HCT116 (cell line): ENCODE results near the gene UAP1. TPM values are rescaled to one million over a fixed set of nuclear protein-coding genes. Genes with fewer than 3 reads are reported as not detected.

ENCODE experiments used
- ATAC-seq: fragments of 200-7000 bp; cut with Tn5 transposase; 2 replicates; pipeline ENCODE4 v1.9.1; 2020; ENCODE audit warnings: mild to moderate bottlenecking, moderate library complexity
- BruUV-seq: library from RNA; stranded (reverse); fragments of 400-500 nt; replicated peaks from 2 replicates; lab custom pipeline; 2021; lab: Mats Ljungman, UMichigan
- CTCF ChIA-PET: fragments of 300-600 bp; sonication (Branson Sonifier 250); formaldehyde crosslinking; loops from one replicate; lab custom pipeline; 2021; ENCODE audit warnings: antibody characterized with exemption; lab: Charles Lee
- POLR2A ChIA-PET: fragments of 300-600, 350-600 bp; sonication (Branson Sonifier 250); formaldehyde crosslinking; loops from one replicate; lab custom pipeline; 2021; ENCODE audit warnings: antibody characterized with exemption; lab: Charles Lee
- RAD21 ChIA-PET, 2 experiments: fragments of 300-600 bp; sonication (Branson Sonifier 250); formaldehyde crosslinking; loops; one replicate each; lab custom pipeline; 2023; ENCODE audit warnings: low total read pairs in 2 of 2; ENCODE audit not compliant: uncharacterized antibody in 2 of 2, unreplicated experiment in 2 of 2, low non-redundant PET in 1 of 2; lab: Charles Lee
- DNase-seq: peaks from one replicate; pipeline ENCODE4 v3.0.0-alpha.2; 2010; ENCODE audit warnings: low read depth, low spot score
- H2AFZ ChIP-seq: fragments of 200-600 bp; shearing (Covaris generic), sonication (generic); 2 replicates; pipeline ENCODE4 v1.6.1; 2017; ENCODE audit warnings: low read depth, mixed run types, mixed read lengths, antibody characterized with exemption, low read length; ENCODE audit not compliant: poor library complexity, severe bottlenecking
- H3K27ac ChIP-seq: 2 replicates; pipeline ENCODE4 v1.5.1; 2012; ENCODE audit warnings: low read depth, low read length
- H3K27me3 ChIP-seq: fragments of 200-600 bp; sonication (generic); 2 replicates; pipeline ENCODE4 v1.6.1; 2016; ENCODE audit warnings: mixed run types, low read length, mixed read lengths; ENCODE audit not compliant: insufficient read depth
- H3K36me3 ChIP-seq, 2 experiments: fragments of 200-500 bp in 1 of 2; fragments of 200-600 bp in 1 of 2; sonication (Bioruptor generic) in 1 of 2; sonication (generic) in 1 of 2; 2 replicates each; pipeline versions ENCODE4 v1.5.1 to v1.6.1; 2014 to 2016; ENCODE audit warnings: low read length in 2 of 2, inconsistent platforms in 1 of 2, mixed read lengths in 1 of 2, mixed run types in 1 of 2; ENCODE audit not compliant: insufficient read depth in 2 of 2, control insufficient read depth in 1 of 2
- H3K4me1 ChIP-seq, 2 experiments: fragments of 200-600 bp in 1 of 2; sonication (generic) in 1 of 2; 2 replicates each; pipeline versions ENCODE4 v1.5.1 to v1.6.1; 2012 to 2017; ENCODE audit warnings: low read length in 2 of 2, inconsistent platforms in 1 of 2, mild to moderate bottlenecking in 1 of 2, mixed read lengths in 1 of 2, mixed run types in 1 of 2, moderate library complexity in 1 of 2; ENCODE audit not compliant: insufficient read depth in 2 of 2, control insufficient read depth in 1 of 2
- H3K4me2 ChIP-seq: fragments of 200-600 bp; sonication (generic); 2 replicates; pipeline ENCODE4 v1.6.1; 2017; ENCODE audit warnings: mixed run types, low read length, mixed read lengths
- H3K4me3 ChIP-seq, 2 experiments: fragments of 200-600 bp in 1 of 2; sonication (generic) in 1 of 2; replicated peaks in 1 of 2; 2 replicates each; pipeline ENCODE4 v1.5.1; 2011 to 2016; ENCODE audit warnings: low read length in 2 of 2, control low read depth in 1 of 2, low read depth in 1 of 2, mild to moderate bottlenecking in 1 of 2, mixed read lengths in 1 of 2, mixed run types in 1 of 2
- H3K79me2 ChIP-seq: fragments of 200-600 bp; sonication (generic); 2 replicates; pipeline ENCODE4 v1.6.1; 2017; ENCODE audit warnings: mild to moderate bottlenecking, mixed run types, low read length, moderate library complexity, mixed read lengths; ENCODE audit not compliant: insufficient read depth
- H3K9ac ChIP-seq: fragments of 200-600 bp; sonication (generic); 2 replicates; pipeline ENCODE4 v1.6.1; 2016; ENCODE audit warnings: low read length, mixed read lengths
- H3K9me2 ChIP-seq: fragments of 200-600 bp; sonication (generic), shearing (Covaris generic); 2 replicates; pipeline ENCODE4 v1.6.1; 2017; ENCODE audit warnings: mixed run types, mild to moderate bottlenecking, moderate library complexity; ENCODE audit not compliant: insufficient read depth
- H3K9me3 ChIP-seq, 2 experiments: fragments of 200-500 bp in 1 of 2; fragments of 200-600 bp in 1 of 2; sonication (Bioruptor generic) in 1 of 2; sonication (generic) in 1 of 2; 2 replicates each; pipeline ENCODE4 v1.6.1; 2014 to 2017; ENCODE audit warnings: low read length in 2 of 2, mixed read lengths in 2 of 2, inconsistent platforms in 1 of 2, low read depth in 1 of 2, mild to moderate bottlenecking in 1 of 2, mixed run types in 1 of 2, moderate library complexity in 1 of 2; ENCODE audit not compliant: control insufficient read depth in 1 of 2, insufficient read depth in 1 of 2
- H4K20me1 ChIP-seq: fragments of 200-600 bp; sonication (generic), shearing (Covaris generic); 2 replicates; pipeline ENCODE4 v1.6.1; 2017; ENCODE audit warnings: mixed run types, mild to moderate bottlenecking, moderate library complexity; ENCODE audit not compliant: insufficient read depth
- ATF3 ChIP-seq: IDR thresholded peaks from 2 replicates; pipeline ENCODE4 v1.6.1; 2012
- CEBPB ChIP-seq: IDR thresholded peaks from 2 replicates; pipeline ENCODE4 v1.6.1; 2012; ENCODE audit warnings: low read depth
- EGR1 ChIP-seq: IDR thresholded peaks from 2 replicates; pipeline ENCODE4 v1.6.1; 2012; ENCODE audit warnings: low read depth
- EZH2 ChIP-seq: fragments of 200-600 bp; sonication (generic); IDR thresholded peaks from 2 replicates; pipeline ENCODE4 v1.6.1; 2017; ENCODE audit warnings: antibody characterized with exemption, mixed run types
- EZH2phosphoT487 ChIP-seq: fragments of 200-600 bp; IDR thresholded peaks from 2 replicates; pipeline ENCODE4 v1.6.1; 2018; ENCODE audit warnings: antibody characterized with exemption, borderline replicate concordance
- JUND ChIP-seq: IDR thresholded peaks from 2 replicates; pipeline ENCODE4 v1.6.1; 2012
- POLR2A ChIP-seq: IDR thresholded peaks from 2 replicates; pipeline ENCODE4 v1.7.0; 2011; ENCODE audit warnings: borderline replicate concordance; ENCODE audit not compliant: insufficient read depth, insufficient read length; ENCODE audit errors: extremely low read depth
- POLR2AphosphoS5 ChIP-seq: IDR thresholded peaks from 2 replicates; pipeline ENCODE4 v1.6.1; 2011; ENCODE audit warnings: mild to moderate bottlenecking, low read depth, low read length, moderate library complexity
- RAD21 ChIP-seq: IDR thresholded peaks from 2 replicates; pipeline ENCODE4 v1.6.1; 2012; ENCODE audit warnings: low read depth, mild to moderate bottlenecking
- REST ChIP-seq: IDR thresholded peaks from 2 replicates; pipeline ENCODE4 v1.6.1; 2012; ENCODE audit warnings: low read depth
- SIN3A ChIP-seq: IDR thresholded peaks from 2 replicates; pipeline ENCODE4 v1.6.1; 2012; ENCODE audit warnings: low read depth
- SP1 ChIP-seq: IDR thresholded peaks from 2 replicates; pipeline ENCODE4 v1.6.1; 2012; ENCODE audit warnings: low read depth
- SRF ChIP-seq: IDR thresholded peaks from 2 replicates; pipeline ENCODE4 v1.6.1; 2012; ENCODE audit warnings: low read depth
- TCF7L2 ChIP-seq: IDR thresholded peaks from 2 replicates; pipeline ENCODE4 v1.7.0; 2011; ENCODE audit warnings: borderline replicate concordance, inconsistent platforms; ENCODE audit not compliant: insufficient read depth, insufficient read length; ENCODE audit errors: extremely low read depth
- ZFX ChIP-seq: fragments of 450-650 bp; IDR thresholded peaks from 2 replicates; pipeline ENCODE4 v1.6.1; 2017
- ZNF274 ChIP-seq: fragments of 200-500 bp; sonication (Bioruptor generic); IDR thresholded peaks from 2 replicates; pipeline ENCODE4 v1.6.1; 2014; ENCODE audit warnings: mild to moderate bottlenecking, low read depth, low read length, inconsistent platforms
- intact Hi-C: fragments of 100-400 bp; cut with micrococcal nuclease; formaldehyde crosslinking; loops from 2 replicates; pipeline ENCODE4 v1.10.0; 2022
- total RNA-seq: library from RNA; stranded (reverse); gene quantifications from one replicate; pipeline ENCODE4 v1.2.1, GENCODE V29; 2021; ENCODE audit not compliant: unreplicated experiment
- TF ChIP-seq, protein P1 (sequence below): IDR thresholded peaks from 2 replicates; pipeline ENCODE4 v1.6.1; 2011; ENCODE audit warnings: mild to moderate bottlenecking, low read length, moderate library complexity; ENCODE audit not compliant: insufficient replicate concordance; ENCODE audit errors: extremely low read depth

Gene UAP1
- total RNA-seq, 1 experiment from 2014 or later, result 51.4 TPM

DNA sequence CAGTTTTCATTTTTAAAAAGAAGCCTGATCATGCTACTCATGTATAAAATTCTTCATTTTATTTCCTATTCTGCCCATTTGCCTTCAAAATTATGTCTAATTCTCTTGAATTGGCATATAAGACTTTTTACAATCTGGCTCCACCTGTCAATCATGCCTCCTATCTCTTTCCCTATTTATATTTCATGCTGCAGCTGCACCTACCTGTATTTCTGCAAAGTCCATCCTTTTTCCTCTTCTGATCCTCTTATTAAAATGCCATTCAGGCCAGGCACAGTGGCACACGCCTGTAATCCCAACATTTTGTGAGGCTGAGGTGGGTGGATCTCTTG, 30.6 kb upstream of the UAP1 start (continued):
- TF ChIP-seq REST (no peak), EZH2phosphoT487 (no peak), TCF7L2 (no peak), JUND (no peak), ZFX (no peak), SP1 (no peak), POLR2AphosphoS5 (no peak), ZNF274 (no peak)

DNA sequence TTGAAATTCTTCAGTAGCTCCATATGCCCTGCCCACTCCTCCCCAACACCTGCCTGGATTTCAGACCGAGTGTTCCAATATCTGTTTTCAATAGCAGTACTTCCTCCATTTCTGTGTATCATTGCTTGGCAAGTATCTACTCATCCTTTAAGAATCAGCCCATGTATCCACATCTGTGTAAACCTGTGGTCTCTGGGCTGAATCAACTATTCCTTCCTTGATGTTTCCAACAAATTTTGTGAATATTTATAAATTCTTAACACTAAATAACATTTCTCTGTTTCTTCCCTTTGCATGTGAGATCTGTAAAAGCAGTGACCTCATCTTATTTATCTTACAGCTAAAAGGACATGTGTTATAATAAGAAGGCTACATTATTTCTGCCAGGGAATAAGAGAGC, 26.0 kb upstream of the UAP1 start:
- no peak overlapping the region for H3K9ac ChIP-seq
- no peaks in the 10 kb centered on the region for H3K9me2 ChIP-seq
- CTCF ChIA-PET, result no interaction called here
- no peak overlapping the region for H2AFZ ChIP-seq
- no peak for ATAC-seq
- no peak for TF ChIP-seq EGR1
- TF ChIP-seq SIN3A, result no peak
- TF ChIP-seq RAD21, result no peak
- TF ChIP-seq ZFX, result no peak
- TF ChIP-seq SRF, result no peak
- no peak for TF ChIP-seq POLR2A
- TF ChIP-seq ATF3, result no peak
- no peak for TF ChIP-seq REST
- TF ChIP-seq CEBPB, result no peak
- no peak for TF ChIP-seq POLR2AphosphoS5
- no peak for TF ChIP-seq EZH2
- TF ChIP-seq SP1, result no peak
- TF ChIP-seq, protein P1, sequence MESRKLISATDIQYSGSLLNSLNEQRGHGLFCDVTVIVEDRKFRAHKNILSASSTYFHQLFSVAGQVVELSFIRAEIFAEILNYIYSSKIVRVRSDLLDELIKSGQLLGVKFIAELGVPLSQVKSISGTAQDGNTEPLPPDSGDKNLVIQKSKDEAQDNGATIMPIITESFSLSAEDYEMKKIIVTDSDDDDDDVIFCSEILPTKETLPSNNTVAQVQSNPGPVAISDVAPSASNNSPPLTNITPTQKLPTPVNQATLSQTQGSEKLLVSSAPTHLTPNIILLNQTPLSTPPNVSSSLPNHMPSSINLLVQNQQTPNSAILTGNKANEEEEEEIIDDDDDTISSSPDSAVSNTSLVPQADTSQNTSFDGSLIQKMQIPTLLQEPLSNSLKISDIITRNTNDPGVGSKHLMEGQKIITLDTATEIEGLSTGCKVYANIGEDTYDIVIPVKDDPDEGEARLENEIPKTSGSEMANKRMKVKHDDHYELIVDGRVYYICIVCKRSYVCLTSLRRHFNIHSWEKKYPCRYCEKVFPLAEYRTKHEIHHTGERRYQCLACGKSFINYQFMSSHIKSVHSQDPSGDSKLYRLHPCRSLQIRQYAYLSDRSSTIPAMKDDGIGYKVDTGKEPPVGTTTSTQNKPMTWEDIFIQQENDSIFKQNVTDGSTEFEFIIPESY, result no peak
- TF ChIP-seq, all 23 proteins: peak for 0
- H3K27me3 ChIP-seq, result no peaks in the 10 kb centered on the region
- DNase-seq, result no peak
- intact Hi-C loops, result no loop called here
- ChIA-PET RAD21 (no interaction called here), POLR2A (no interaction called here)
- no peak overlapping the region for H3K4me2 ChIP-seq
- no peaks in the 10 kb centered on the region for H3K79me2 ChIP-seq
- peaks cover 13 to 39% of the 10 kb centered on the region in 2 experiments for H3K4me1 ChIP-seq
- no peak overlapping the region for H3K4me3 ChIP-seq
- H3K27ac ChIP-seq, result no peak overlapping the region
- no peaks in the 10 kb centered on the region for H3K36me3 ChIP-seq
- no peaks in the 10 kb centered on the region for H3K9me3 ChIP-seq
- no TSS peak for BruUV-seq
- no peaks in the 10 kb centered on the region for H4K20me1 ChIP-seq
